TTC549 (cell line): ENCODE measurements around the gene CHD9NB.

Experiments used
- FAIRE-seq: peaks from 2 replicates; lab custom pipeline; 2012; peaks lifted over from hg19 to GRCh38; lab: Jason Lieb, UNC

The CHD9NB gene

GRCh38 chr16:53029971-53030370, 22.7 kb downstream of the CHD9NB start:
- no peak for FAIRE-seq

GRCh38 chr16:53024045-53024444, 28.7 kb downstream of the CHD9NB start:
- FAIRE-seq: no peak

GRCh38 chr16:53022374-53022773, 30.3 kb downstream of the CHD9NB start:
- FAIRE-seq: no peak

GRCh38 chr16:53018834-53019416, 33.8 kb downstream of the CHD9NB start:
- no peak for FAIRE-seq

GRCh38 chr16:53014287-53014686, 38.4 kb downstream of the CHD9NB start:
- FAIRE-seq: no peak

- no peak for FAIRE-seq
These were observed 45.6 kb downstream of the CHD9NB start for GRCh38 chr16:53007095-53007494.

GRCh38 chr16:52997922-52998321, 54.8 kb downstream of the CHD9NB start:
- FAIRE-seq: no peak

- FAIRE-seq: no peak
These were observed 57.8 kb downstream of the CHD9NB start for GRCh38 chr16:52994942-52995341.

- no peak for FAIRE-seq
These were observed 59.5 kb downstream of the CHD9NB start for GRCh38 chr16:52993179-52993578.

GRCh38 chr16:52991572-52991971, 61.1 kb downstream of the CHD9NB start:
- FAIRE-seq: no peak
